K562 (cell line): ENCODE data around the gene UQCRH. TPM values are rescaled to one million over a fixed set of nuclear protein-coding genes. Genes with fewer than 3 reads are reported as not detected.

ENCODE experiments used
- ATAC-seq: fragments of 200-7000 bp; cut with Tn5 transposase; 3 replicates; pipeline ENCODE4 v1.9.1; 2020; ENCODE audit warnings: moderate library complexity
- BruUV-seq: library from RNA; stranded (reverse); fragments of 400-500 nt; replicated peaks from 2 replicates; lab custom pipeline; 2021; lab: Mats Ljungman, UMichigan
- CTCF ChIA-PET: fragments of 300-600 bp; formaldehyde crosslinking; extraction: SDS; loops from one replicate; lab custom pipeline; 2021; ENCODE audit warnings: low intra/inter-chr PET ratio; lab: Yijun Ruan, JAX
- POLR2A ChIA-PET: fragments of 300-600, 350-650 bp; sonication (Branson Sonifier 250); formaldehyde crosslinking; extraction: SDS; loops from one replicate; lab custom pipeline; 2021; ENCODE audit warnings: antibody characterized with exemption, inconsistent platforms; lab: Yijun Ruan, JAX
- DNase-seq, 4 experiments: peaks; one replicate each; pipeline versions ENCODE4 v3.0.0 to v3.0.0-alpha.2; 2011 to 2018; ENCODE audit warnings: low spot score in 3 of 4, mixed read lengths in 3 of 4; ENCODE audit errors: extremely low read depth in 1 of 4
- FAIRE-seq: peaks from 2 replicates; lab custom pipeline; 2011; peaks lifted over from hg19 to GRCh38; lab: Jason Lieb, UNC
- H2AFZ ChIP-seq: 2 replicates; pipeline ENCODE4 v1.6.0; 2011; ENCODE audit warnings: low read depth, low read length, control low read depth, inconsistent platforms
- H3K27ac ChIP-seq: fragments of 200-600 bp; 3 replicates; pipeline ENCODE4 v1.8.0; 2011; ENCODE audit warnings: low read depth, mild to moderate bottlenecking, control low read depth, inconsistent platforms, low read length, moderate library complexity, mixed read lengths; ENCODE audit errors: extremely low read depth
- H3K27me3 ChIP-seq, 2 experiments: fragments of 300-600 bp in 1 of 2; 2 replicates in 1 of 2; 3 replicates in 1 of 2; pipeline versions ENCODE4 v1.6.0 to v1.8.0; 2011; ENCODE audit warnings: inconsistent platforms in 2 of 2, low read length in 2 of 2, mild to moderate bottlenecking in 1 of 2, mixed read lengths in 1 of 2, moderate library complexity in 1 of 2; ENCODE audit not compliant: control insufficient read depth in 2 of 2, insufficient read depth in 2 of 2
- H3K36me3 ChIP-seq: fragments of 300-600 bp; 3 replicates; pipeline ENCODE4 v1.8.0; 2011; ENCODE audit warnings: mild to moderate bottlenecking, low read length, inconsistent platforms; ENCODE audit not compliant: control insufficient read depth, insufficient read depth
- H3K4me1 ChIP-seq, 2 experiments: fragments of 200-600 bp in 1 of 2; replicated peaks in 1 of 2; 2 replicates in 1 of 2; 3 replicates in 1 of 2; pipeline versions ENCODE4 v1.5.1 to v1.8.0; 2011; ENCODE audit warnings: inconsistent platforms in 2 of 2, low read length in 2 of 2, mild to moderate bottlenecking in 1 of 2, mixed read lengths in 1 of 2, moderate library complexity in 1 of 2; ENCODE audit not compliant: control insufficient read depth in 2 of 2, insufficient read depth in 2 of 2
- H3K4me2 ChIP-seq: 2 replicates; pipeline ENCODE4 v1.6.1; 2011; ENCODE audit warnings: low read length, control low read depth, inconsistent platforms, mixed read lengths; ENCODE audit not compliant: insufficient read depth
- H3K4me3 ChIP-seq: fragments of 200-600 bp; sonication (generic), shearing (Covaris generic); 2 replicates; pipeline ENCODE4 v1.5.1; 2016; ENCODE audit warnings: control low read depth, inconsistent platforms
- H3K79me2 ChIP-seq: fragments of 200-600 bp; 3 replicates; pipeline ENCODE4 v1.8.0; 2011; ENCODE audit warnings: low read length, inconsistent platforms; ENCODE audit not compliant: control insufficient read depth, insufficient read depth
- H3K9ac ChIP-seq, 2 experiments: 2 replicates each; pipeline versions ENCODE4 v1.6.0 to v1.6.1; 2011; ENCODE audit warnings: low read depth in 2 of 2, low read length in 2 of 2, control low read depth in 1 of 2, inconsistent platforms in 1 of 2, mild to moderate bottlenecking in 1 of 2, mixed read lengths in 1 of 2; ENCODE audit not compliant: insufficient read depth in 1 of 2
- H3K9me1 ChIP-seq: one replicate; pipeline ENCODE4 v1.6.0; 2011; ENCODE audit warnings: inconsistent platforms, mild to moderate bottlenecking, low read length, moderate library complexity; ENCODE audit not compliant: control insufficient read depth, insufficient read depth
- H3K9me3 ChIP-seq: replicated peaks from 2 replicates; pipeline ENCODE4 v1.5.1; 2011; ENCODE audit warnings: low read depth, low read length, inconsistent platforms; ENCODE audit not compliant: control insufficient read depth, insufficient read depth
- H4K20me1 ChIP-seq: replicated peaks from 2 replicates; pipeline ENCODE4 v1.6.1; 2011; ENCODE audit warnings: low read length, inconsistent platforms, mixed read lengths; ENCODE audit not compliant: control insufficient read depth, insufficient read depth
- CBFB ChIP-seq: sonication (generic); formaldehyde crosslinking; IDR thresholded peaks from 2 replicates; pipeline ENCODE4 v1.4.0; 2020; ENCODE audit warnings: mild to moderate bottlenecking, missing genetic modification reagents
- CTCF ChIP-seq, 3 experiments: IDR thresholded peaks in 2 of 3; conservative IDR thresholded peaks in 1 of 3; 2 replicates each; pipeline ENCODE4 v1.5.1; 2011 to 2012; ENCODE audit warnings: low read length in 3 of 3, mild to moderate bottlenecking in 3 of 3, control low read depth in 2 of 3, improper control_type of control experiment in 1 of 3, inconsistent platforms in 1 of 3, low read depth in 1 of 3, mixed read lengths in 1 of 3, moderate library complexity in 1 of 3; ENCODE audit not compliant: insufficient read depth in 2 of 3
- EP400 ChIP-seq: fragments of 450-650 bp; IDR thresholded peaks from 2 replicates; pipeline ENCODE4 v1.6.1; 2017; ENCODE audit warnings: antibody characterized with exemption, mild to moderate bottlenecking, moderate library complexity
- KAT7 ChIP-seq: sonication (generic); formaldehyde crosslinking; IDR thresholded peaks from 2 replicates; pipeline ENCODE4 v1.8.0; 2022; ENCODE audit warnings: missing genetic modification reagents, mild to moderate bottlenecking, borderline replicate concordance
- ZNF740 ChIP-seq, 3 experiments: fragments of 200-800 bp in 1 of 3; sonication (Bioruptor generic) in 1 of 3; sonication (generic) in 1 of 3; formaldehyde crosslinking in 1 of 3; IDR thresholded peaks; 2 replicates each; pipeline versions ENCODE4 v1.6.1 to v1.8.0; 2016 to 2022; ENCODE audit warnings: mild to moderate bottlenecking in 2 of 3, missing compliant biosample characterization in 2 of 3, missing genetic modification characterization in 2 of 3, missing genetic modification reagents in 1 of 3
- WGBS: fragments of 100-300 bp; shearing (Covaris generic); methylation state at CpG from one replicate; pipeline ENCODE4 v1.1.6; 2016; ENCODE audit warnings: low coverage, mixed read lengths; ENCODE audit not compliant: insufficient coverage; ENCODE audit errors: missing lambda C conversion rate; 5-methylcytosine and 5-hydroxymethylcytosine counted together
- in situ Hi-C: fragments of 300-500 bp; cut with MboI; formaldehyde crosslinking; loops from 4 replicates; pipeline ENCODE4 v1.15.0; 2018; ENCODE audit warnings: inconsistent platforms, mixed read lengths
- intact Hi-C: fragments of 100-400 bp; cut with micrococcal nuclease; formaldehyde crosslinking; loops from 2 replicates; pipeline ENCODE4 v1.14.2; 2022
- polyA plus RNA-seq, 8 experiments: library from polyadenylated mRNA; depleted of rRNA in 4 of 8; stranded (reverse) in 5 of 8; unstranded in 3 of 8; fragments of >200 nt; fragmentation: Nextera tagmentation in 2 of 8; fragmentation: Illumina TruSeq in 1 of 8; extraction: Ambion mirVana in 2 of 8; extraction: Trizol in 1 of 8; gene quantifications; 2 replicates each; pipeline versions ENCODE4 v1.2.1 to v1.2.3, GENCODE V29; 2011 to 2014; ENCODE audit warnings: inconsistent platforms in 1 of 8, missing spikeins in 1 of 8
- total RNA-seq, 7 experiments: library from RNA; depleted of rRNA in 6 of 7; stranded (reverse); fragments of >200 nt in 6 of 7; fragmentation: Illumina TruSeq in 2 of 7; extraction: Trizol in 2 of 7; gene quantifications; 2 replicates each; pipeline versions ENCODE4 v1.2.1 to v1.2.3, GENCODE V29; 2011 to 2021; ENCODE audit warnings: low replicate concordance in 1 of 7

UQCRH gene
- total and polyA plus RNA-seq, 9 of the 15 experiments (the other 6 are each of a cell fraction or from before 2014, with no cell fraction given): 1,267 to 5,184 (median 2,410) TPM

GRCh38 chr1:46342084-46342656 lies 38.7 kb downstream of the UQCRH start:
- BruUV-seq: no TSS peak
- ChIA-PET CTCF (no interaction called here), POLR2A (interaction anchor here (0.6 to 4.0 kb wide), 6 partner anchors 13 to 242 kb away, joined by 3 to 18 read pairs (median 3); partner anchors contain the start of genes LRRC41 and UQCRH)
- H3K4me2 ChIP-seq: peak overlapping the region; percentile 95
- H3K79me2 ChIP-seq: peaks cover 50% of the 10 kb centered on the region
- H2AFZ ChIP-seq: no peak overlapping the region
- peaks cover 11% of the 10 kb centered on the region for H3K9me1 ChIP-seq
- in situ Hi-C loops (no loop called here), intact Hi-C loops (loop anchor here (10.0 kb wide), 1 partner anchor 57 kb away; no protein-coding TSS in a partner anchor)
- TF ChIP-seq CBFB (CRISPR knock-in tag) (0 out of 2 replicates have a peak, but pooled peaks have one; percentile 17), ZNF740 (CRISPR knock-in tag; IDR thresholded peaks at IDR 0.05) (0 out of 2 replicates have a peak, but pooled peaks have one; percentile 21), ZNF740 (tag; IDR thresholded peaks at IDR 0.05) (no peak), EP400 (no peak), CTCF (IDR thresholded peaks at IDR 0.05 in 2 of 3, conservative IDR thresholded peaks at IDR 0.05 in 1 of 3; ENCODE audit: insufficient read depth in 2 of 3, low read depth in 1 of 3, low read length in 3 of 3) (peak; percentile 32 to 53 (median 47)), KAT7 (CRISPR knock-in tag) (peak; percentile 12; the same call in 1 of the 2 replicates)
- no peaks in the 10 kb centered on the region for H3K9me3 ChIP-seq
- H3K36me3 ChIP-seq: peaks cover 56% of the 10 kb centered on the region
- FAIRE-seq: no peak
- peak overlapping the region; percentile 96; the same call in 1 of the 3 replicates for H3K27ac ChIP-seq
- H3K4me1 ChIP-seq: peaks cover 22 to 31% of the 10 kb centered on the region in 2 experiments
- H3K4me3 ChIP-seq: peak overlapping the region; percentile 56
- peak; percentile 35 to 49 (median 42) for DNase-seq
- WGBS: 80% methylated on average over 5 of the region's 6 CpGs
- 0 out of 3 replicates have a peak, but pooled peaks have one; percentile 2 for ATAC-seq
- peak overlapping the region; percentile 94 to 95 for H3K9ac ChIP-seq
- H3K27me3 ChIP-seq: no peaks in the 10 kb centered on the region
- H4K20me1 ChIP-seq: peaks cover 5% of the 10 kb centered on the region; the same call in 1 of the 2 replicates
